ENCODE measurements around the gene KLC4.
A peak's percentile ranks its signal among the peaks of the same experiment; 100 is the strongest.
"Not testable (repeated sequence)": the region's sequence is repeated elsewhere in the genome, so short reads cannot be mapped to it uniquely, and the experiment has no call there.

KLC4 gene

GRCh38 chr6:43037197-43037596, 22.2 kb upstream of the KLC4 start:
- no peak for DNase-seq

GRCh38 chr6:43037706-43038105, 21.7 kb upstream of the KLC4 start:
- no peak for DNase-seq

- DNase-seq, result no peak
These were observed 20.7 kb upstream of the KLC4 start for GRCh38 chr6:43038727-43039126.

DNA sequence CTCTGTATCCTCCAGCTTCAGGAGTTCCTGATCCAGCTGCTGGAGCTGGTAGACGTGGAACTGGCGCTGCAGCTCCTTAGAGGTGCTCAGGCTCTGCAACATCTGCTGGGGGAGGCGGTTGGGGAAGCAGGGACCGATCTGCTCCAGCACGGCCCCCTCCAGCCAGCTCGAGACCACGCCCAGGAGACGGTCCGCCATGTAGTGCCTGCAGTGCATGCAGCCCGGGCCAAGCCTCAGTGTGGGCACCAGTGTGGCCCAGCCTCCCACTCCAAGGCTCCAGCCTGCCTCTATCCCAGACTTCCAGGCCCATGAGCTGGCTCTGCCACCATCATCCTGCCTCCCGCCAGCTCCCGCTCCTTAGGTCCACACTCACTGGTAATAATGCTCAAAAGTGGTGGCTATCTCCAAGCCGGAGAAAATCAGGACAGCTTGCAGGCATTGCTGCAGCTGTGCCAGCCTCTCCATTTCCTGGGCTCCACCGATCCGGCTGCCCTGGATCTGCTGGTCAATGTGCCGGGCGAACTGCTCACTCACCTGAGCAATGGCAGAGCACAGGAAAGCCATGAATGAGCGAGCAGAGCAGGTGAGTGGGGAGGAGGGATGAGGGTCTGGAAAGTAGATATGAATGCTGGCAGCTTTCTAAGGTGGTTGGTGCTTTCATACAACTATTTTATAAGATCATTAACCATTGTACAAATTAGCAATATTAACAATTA, 18.7 kb upstream of the KLC4 start:
- no peak for DNase-seq

GRCh38 chr6:43041475-43041874, 18.0 kb upstream of the KLC4 start:
- not testable (repeated sequence) for DNase-seq

DNA sequence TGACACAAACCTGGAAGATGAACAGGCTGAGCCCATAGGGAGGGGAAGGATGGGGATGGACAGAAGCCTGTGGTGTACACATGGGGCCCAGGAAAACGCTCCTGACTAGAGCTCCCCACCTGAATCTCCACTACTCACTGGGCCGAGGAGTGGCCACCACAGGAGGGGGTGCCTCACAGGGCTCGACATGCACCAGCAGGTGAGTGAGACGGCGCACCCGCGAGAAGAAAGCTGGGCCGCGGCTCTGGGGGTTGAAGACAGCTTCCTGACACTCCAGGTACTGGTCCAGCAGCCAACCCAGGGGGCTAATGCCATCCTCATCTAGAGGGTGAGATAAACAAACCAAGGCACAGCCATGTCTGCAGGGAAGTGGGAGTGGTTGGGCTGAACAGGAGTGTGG, 16.1 kb upstream of the KLC4 start:
- no peak for DNase-seq

- no peak for DNase-seq
These were observed 14.0 kb upstream of the KLC4 start for GRCh38 chr6:43045371-43045930.

- DNase-seq, result no peak
These were observed 11.4 kb upstream of the KLC4 start for GRCh38 chr6:43047998-43048397.

DNA sequence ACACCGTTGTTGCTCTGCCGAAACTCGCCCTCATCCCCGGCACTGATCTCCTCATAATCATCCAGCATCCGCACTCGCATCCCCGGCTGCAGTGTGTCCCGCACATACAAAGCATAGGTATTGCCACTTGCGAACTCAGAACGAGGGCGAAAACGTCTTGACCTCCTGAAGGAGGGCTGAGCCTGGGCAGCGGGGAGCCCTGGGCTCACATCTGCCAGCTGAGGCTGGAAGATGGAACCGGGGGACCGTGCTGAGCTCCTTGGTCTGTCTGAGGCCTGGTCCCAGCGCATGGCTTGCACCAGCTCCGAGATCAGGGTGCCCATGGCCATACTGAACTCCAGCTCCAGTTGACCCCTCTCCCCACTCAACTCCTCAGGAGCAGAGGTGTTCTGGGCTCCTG, 8.4 kb upstream of the KLC4 start:
- no peak for DNase-seq

GRCh38 chr6:43052225-43052841, 7.1 kb upstream of the KLC4 start:
- DNase-seq, result no peak

- no peak for DNase-seq
These were observed 6.4 kb upstream of the KLC4 start for GRCh38 chr6:43052842-43053544.

- peak; percentile 89 to 96 for DNase-seq
These were observed 5.8 kb upstream of the KLC4 start, which contains the start of gene CUL7 for GRCh38 chr6:43053545-43054205. Gene CUL7, minus strand, starts transcription at chr6:43053851. Its CDS starts 1,063 bp downstream, at chr6:43052788.

DNA sequence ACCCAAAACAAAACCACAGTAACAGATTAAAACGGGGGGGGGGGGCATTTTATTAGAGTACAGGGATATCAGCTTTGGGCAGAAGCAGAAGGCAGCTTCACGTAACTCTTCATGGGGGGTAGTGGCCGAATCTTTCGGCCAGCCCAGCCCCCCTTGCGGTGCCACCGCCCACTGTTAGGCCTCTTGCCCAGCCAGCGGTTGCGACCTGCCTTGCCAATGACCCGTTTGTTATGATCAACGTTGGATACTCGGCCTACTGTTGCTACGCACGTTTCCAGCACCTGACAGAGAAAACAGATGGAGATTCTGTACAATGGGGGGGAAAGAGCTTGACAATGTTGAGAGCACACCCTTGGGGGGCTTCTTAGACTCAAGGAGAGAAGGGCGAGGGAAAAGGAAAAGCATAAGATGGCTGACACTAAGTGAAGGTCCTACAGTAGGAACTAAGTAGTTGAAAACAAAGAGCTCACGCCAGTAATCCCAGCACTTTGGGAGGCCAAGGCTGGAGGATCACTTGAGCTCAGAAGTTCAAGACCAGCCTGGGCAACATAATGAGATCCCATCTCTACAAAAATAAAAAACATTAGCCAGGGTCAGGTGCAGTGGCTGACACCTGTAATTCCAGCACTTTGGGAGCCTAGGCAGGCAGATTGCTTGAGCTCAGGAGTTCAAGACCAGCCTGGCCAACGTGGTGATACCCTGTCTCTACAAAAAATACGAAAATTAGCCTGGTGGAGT, 5.1 kb upstream of the KLC4 start:
- no peak for DNase-seq

DNA sequence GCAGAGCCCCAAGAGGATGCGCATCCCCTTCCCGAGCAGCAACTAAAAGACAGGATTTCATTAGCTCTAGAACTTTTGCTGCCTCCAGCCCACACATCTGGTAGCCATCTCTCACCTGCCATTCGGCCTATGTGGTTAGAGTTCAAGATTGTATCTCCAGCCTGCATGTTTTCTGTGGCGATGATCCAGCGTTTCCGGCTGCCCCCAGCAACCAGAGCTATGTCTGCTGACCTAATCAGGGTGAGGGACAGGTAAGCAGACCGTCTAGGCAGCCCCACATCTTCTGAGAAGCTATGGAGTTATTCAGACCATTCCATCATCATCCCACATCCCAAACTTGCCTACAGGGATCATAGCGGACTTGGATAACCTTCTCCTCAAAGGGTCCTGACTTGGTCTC, 3.5 kb upstream of the KLC4 start:
- no peak for DNase-seq

DNA sequence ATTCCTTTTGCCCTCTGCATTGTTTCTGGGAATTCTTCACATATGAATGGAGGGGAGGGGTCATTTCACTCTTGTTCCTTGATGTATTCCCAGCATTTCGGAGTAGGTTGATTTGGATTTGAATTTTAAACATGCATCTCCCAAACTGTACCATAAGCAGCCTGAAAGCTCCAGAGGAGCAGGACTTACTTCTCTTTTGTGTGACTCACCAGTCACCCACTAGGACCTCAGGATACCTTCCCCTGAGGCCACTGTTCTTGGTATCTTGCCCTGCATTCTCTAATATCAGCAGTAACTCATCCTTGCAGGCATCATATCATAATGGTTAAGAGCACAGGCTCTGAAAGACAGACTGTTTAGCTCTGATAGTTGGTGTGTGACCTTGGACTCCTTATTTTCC, 900 bp upstream of the KLC4 start:
- no peak for DNase-seq

GRCh38 chr6:43060034-43060754, 763 bp downstream of the KLC4 start:
- peak in 1 of 2 experiments; percentile 12 for DNase-seq

DNA sequence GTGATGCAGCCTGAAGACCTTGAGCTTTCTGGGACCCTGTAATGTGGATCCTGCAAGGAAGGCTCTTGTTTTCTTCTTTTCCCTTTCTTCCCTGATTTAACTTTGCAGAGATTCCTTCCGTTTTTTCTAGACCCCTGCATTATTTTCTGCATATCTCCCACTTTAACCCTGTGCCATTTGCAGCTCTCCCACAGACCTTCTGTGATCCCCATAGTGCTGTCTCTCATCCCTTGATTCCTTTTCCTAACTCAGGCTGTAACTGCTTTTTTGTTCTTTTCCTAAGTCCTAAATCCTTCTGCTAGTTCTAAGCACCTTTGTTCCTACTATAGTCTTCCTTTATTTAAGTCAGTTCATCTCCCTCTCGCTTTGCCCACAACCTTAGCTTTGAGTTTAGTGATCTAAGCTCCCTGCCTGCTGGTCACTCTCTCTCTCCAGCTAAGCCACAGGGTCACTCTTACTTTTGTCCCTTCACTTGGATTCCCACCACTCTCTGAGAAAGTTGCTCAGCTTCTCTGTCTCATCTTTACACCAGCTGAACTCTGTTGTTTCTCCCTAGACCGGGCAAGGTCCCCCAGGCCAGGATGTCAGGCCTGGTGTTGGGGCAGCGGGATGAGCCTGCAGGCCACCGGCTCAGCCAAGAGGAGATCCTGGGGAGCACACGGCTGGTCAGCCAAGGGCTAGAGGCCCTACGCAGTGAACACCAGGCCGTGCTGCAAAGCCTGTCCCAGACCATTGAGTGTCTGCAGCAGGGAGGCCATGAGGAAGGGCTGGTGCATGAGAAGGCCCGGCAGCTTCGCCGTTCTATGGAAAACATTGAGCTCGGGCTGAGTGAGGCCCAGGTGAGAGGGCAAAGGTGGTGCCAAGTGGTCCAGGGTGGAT, 1.6 kb downstream of the KLC4 start:
- DNase-seq, result no peak

- no peak for DNase-seq
These were observed 2.4 kb downstream of the KLC4 start for GRCh38 chr6:43061861-43062260.

DNA sequence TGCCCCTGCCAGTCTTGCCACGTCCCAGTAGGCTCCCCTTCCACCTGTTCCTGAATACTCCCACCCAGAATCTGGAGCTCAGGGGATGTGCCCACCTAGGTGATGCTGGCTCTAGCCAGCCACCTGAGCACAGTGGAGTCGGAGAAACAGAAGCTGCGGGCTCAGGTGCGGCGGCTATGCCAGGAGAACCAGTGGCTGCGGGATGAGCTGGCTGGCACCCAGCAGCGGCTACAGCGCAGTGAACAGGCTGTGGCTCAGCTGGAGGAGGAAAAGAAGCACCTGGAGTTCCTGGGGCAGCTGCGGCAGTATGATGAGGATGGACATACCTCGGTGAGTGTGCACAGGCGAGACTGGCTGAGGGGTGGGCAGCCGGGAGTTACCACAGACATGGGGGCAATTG, 3.4 kb downstream of the KLC4 start:
- no peak for DNase-seq

- DNase-seq, result peak in 1 of 2 experiments; percentile 45
These were observed 10.7 kb downstream of the KLC4 start for GRCh38 chr6:43070028-43070632.

Measured in SHP77 (cell line).